ENCODE results near the gene PDCD4. TPM values are rescaled to one million over a fixed set of nuclear protein-coding genes. Genes with fewer than 3 reads are reported as not detected.

The PDCD4 gene
- total and polyA plus RNA-seq, 2 of the 13 experiments (the other 11 are each of a cell fraction or from before 2014, with no cell fraction given) = 22.8 to 56.2 TPM

DNA sequence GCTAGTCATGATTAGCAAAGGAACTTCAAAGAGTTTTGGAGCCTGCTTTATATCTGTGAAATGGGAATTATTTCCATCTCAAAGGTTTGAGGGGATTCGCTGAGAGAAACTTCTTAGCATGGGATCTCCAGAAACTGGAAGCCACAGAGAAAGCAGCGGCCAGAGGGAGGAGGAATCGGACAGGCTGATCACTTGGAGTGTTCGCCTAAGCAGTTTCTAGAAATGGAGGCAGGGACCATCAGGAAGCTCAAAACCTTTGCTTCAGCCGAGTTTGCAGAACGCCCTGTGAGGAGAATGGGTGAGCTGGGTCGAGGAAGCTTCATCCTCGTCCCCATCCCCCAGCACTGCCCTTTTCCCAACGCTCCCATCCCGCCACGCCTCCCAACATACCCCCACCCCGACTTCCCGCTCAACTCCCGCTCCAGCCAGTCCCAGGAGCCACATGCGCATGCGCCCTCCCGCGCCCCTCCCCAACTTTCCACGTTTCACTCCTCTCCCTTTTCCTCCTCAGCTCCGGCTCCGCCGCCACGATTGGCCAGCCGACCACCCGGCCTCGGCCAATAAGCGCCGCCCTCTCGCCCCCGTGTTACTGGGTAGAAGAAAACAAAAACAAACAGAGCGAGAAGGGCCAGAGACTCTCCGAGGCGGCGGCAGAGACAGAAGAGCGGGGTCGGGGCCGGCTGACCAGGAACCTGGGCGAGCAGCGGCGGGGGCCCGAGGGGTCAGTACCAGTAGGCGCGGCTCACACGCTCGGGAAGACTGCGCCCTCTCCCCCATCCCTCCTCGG lies at the start of gene PDCD4 (continued):
- TF ChIP-seq, protein P1, sequence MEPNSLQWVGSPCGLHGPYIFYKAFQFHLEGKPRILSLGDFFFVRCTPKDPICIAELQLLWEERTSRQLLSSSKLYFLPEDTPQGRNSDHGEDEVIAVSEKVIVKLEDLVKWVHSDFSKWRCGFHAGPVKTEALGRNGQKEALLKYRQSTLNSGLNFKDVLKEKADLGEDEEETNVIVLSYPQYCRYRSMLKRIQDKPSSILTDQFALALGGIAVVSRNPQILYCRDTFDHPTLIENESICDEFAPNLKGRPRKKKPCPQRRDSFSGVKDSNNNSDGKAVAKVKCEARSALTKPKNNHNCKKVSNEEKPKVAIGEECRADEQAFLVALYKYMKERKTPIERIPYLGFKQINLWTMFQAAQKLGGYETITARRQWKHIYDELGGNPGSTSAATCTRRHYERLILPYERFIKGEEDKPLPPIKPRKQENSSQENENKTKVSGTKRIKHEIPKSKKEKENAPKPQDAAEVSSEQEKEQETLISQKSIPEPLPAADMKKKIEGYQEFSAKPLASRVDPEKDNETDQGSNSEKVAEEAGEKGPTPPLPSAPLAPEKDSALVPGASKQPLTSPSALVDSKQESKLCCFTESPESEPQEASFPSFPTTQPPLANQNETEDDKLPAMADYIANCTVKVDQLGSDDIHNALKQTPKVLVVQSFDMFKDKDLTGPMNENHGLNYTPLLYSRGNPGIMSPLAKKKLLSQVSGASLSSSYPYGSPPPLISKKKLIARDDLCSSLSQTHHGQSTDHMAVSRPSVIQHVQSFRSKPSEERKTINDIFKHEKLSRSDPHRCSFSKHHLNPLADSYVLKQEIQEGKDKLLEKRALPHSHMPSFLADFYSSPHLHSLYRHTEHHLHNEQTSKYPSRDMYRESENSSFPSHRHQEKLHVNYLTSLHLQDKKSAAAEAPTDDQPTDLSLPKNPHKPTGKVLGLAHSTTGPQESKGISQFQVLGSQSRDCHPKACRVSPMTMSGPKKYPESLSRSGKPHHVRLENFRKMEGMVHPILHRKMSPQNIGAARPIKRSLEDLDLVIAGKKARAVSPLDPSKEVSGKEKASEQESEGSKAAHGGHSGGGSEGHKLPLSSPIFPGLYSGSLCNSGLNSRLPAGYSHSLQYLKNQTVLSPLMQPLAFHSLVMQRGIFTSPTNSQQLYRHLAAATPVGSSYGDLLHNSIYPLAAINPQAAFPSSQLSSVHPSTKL (CRISPR knock-in tag; IDR thresholded peaks at IDR 0.05) = peak; percentile 26; the same call in 1 of the 2 replicates
- TF ChIP-seq ZNF562 (CRISPR knock-in tag; IDR thresholded peaks at IDR 0.05; ENCODE audit: borderline replicate concordance) = no peak
- TF ChIP-seq ZFP1 (CRISPR knock-in tag; IDR thresholded peaks at IDR 0.05) = no peak
- TF ChIP-seq ZBTB20 (CRISPR knock-in tag; IDR thresholded peaks at IDR 0.05; ENCODE audit: borderline replicate concordance, low read depth) = 0 out of 2 replicates have a peak, but pooled peaks have one; percentile 20
- TF ChIP-seq MEIS1 (CRISPR knock-in tag; IDR thresholded peaks at IDR 0.05; ENCODE audit: borderline replicate concordance) = peak; percentile 16; the same call in 1 of the 2 replicates
- TF ChIP-seq ZNF569 (CRISPR knock-in tag; IDR thresholded peaks at IDR 0.05; ENCODE audit: borderline replicate concordance) = no peak
- TF ChIP-seq YEATS2 (CRISPR knock-in tag; IDR thresholded peaks at IDR 0.05; ENCODE audit: borderline replicate concordance) = peak; percentile 49; the same call in 1 of the 2 replicates
- no peak for TF ChIP-seq ATF7 (IDR thresholded peaks at IDR 0.05)
- TF ChIP-seq ATF7 (CRISPR knock-in tag; IDR thresholded peaks at IDR 0.05) = peak; percentile 28; the same call in 1 of the 2 replicates
- TF ChIP-seq MIER2 (CRISPR knock-in tag; IDR thresholded peaks at IDR 0.05) = no peak
- peak; percentile 70; the same call in 1 of the 2 replicates for TF ChIP-seq PCBP1 (IDR thresholded peaks at IDR 0.05; ENCODE audit: borderline replicate concordance, low read depth, low read length)
- no peak for TF ChIP-seq PCBP2 (optimal IDR thresholded peaks at IDR 0.05; ENCODE audit: low read depth, low read length, poor library complexity, severe bottlenecking)
- TF ChIP-seq CREB1 (IDR thresholded peaks at IDR 0.05) = peak; percentile 54
- no peak for TF ChIP-seq CREB1 (CRISPR knock-in tag; IDR thresholded peaks at IDR 0.05)
- 0 out of 2 replicates have a peak, but pooled peaks have one; percentile 50 for TF ChIP-seq ZBTB38 (CRISPR knock-in tag; IDR thresholded peaks at IDR 0.05)
- no peak for TF ChIP-seq GTF3A (CRISPR knock-in tag; conservative IDR thresholded peaks at IDR 0.05)
- no peak for TF ChIP-seq ONECUT2 (CRISPR knock-in tag; IDR thresholded peaks at IDR 0.05)
- 0 out of 2 replicates have a peak, but pooled peaks have one; percentile 12 for TF ChIP-seq ZSCAN20 (CRISPR knock-in tag; IDR thresholded peaks at IDR 0.05; ENCODE audit: borderline replicate concordance)
- no peak; the same call in 1 of the 2 replicates for TF ChIP-seq TAF1 (CRISPR knock-in tag; IDR thresholded peaks at IDR 0.05)
- TF ChIP-seq HOXD1 (CRISPR knock-in tag; IDR thresholded peaks at IDR 0.05) = no peak
- TF ChIP-seq HNRNPH1 (optimal IDR thresholded peaks at IDR 0.05; ENCODE audit: low read depth, low read length) = no peak
- TF ChIP-seq POLR2AphosphoS5 (IDR thresholded peaks at IDR 0.05; ENCODE audit: low read depth, low read length) = peak; percentile 91
- peak; percentile 13; the same call in 1 of the 2 replicates for TF ChIP-seq KLF12 (CRISPR knock-in tag; IDR thresholded peaks at IDR 0.05; ENCODE audit: borderline replicate concordance)
- TF ChIP-seq, protein P2, sequence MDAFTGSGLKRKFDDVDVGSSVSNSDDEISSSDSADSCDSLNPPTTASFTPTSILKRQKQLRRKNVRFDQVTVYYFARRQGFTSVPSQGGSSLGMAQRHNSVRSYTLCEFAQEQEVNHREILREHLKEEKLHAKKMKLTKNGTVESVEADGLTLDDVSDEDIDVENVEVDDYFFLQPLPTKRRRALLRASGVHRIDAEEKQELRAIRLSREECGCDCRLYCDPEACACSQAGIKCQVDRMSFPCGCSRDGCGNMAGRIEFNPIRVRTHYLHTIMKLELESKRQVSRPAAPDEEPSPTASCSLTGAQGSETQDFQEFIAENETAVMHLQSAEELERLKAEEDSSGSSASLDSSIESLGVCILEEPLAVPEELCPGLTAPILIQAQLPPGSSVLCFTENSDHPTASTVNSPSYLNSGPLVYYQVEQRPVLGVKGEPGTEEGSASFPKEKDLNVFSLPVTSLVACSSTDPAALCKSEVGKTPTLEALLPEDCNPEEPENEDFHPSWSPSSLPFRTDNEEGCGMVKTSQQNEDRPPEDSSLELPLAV (CRISPR knock-in tag; conservative IDR thresholded peaks at IDR 0.05; ENCODE audit: low read depth) = no peak
- 0 out of 2 replicates have a peak, but pooled peaks have one; percentile 26 for TF ChIP-seq ZNF556 (CRISPR knock-in tag; IDR thresholded peaks at IDR 0.05; ENCODE audit: borderline replicate concordance)
- TF ChIP-seq SRY (CRISPR knock-in tag; IDR thresholded peaks at IDR 0.05) = no peak
- no peak for TF ChIP-seq ZNF296 (CRISPR knock-in tag; conservative IDR thresholded peaks at IDR 0.05)
